Renal cortex interstitium (tissue), 11 donors: Measurements from ENCODE around the gene TSPAN9. TPM values are rescaled to one million over a fixed set of nuclear protein-coding genes. Genes with fewer than 3 reads are reported as not detected.

Experiments used
- DNase-seq, 11 donors: peaks; one replicate each; pipeline ENCODE4 v3.0.0-alpha.2; 2013; ENCODE audit warnings: low read depth in 9 of 11, low spot score in 4 of 11; ENCODE audit errors: extremely low read depth in 1 of 11
- polyA plus RNA-seq, 3 donors: library from polyadenylated mRNA; unstranded; fragments of 120-200 nt; gene quantifications; one replicate each; pipeline ENCODE4 v1.2.1, GENCODE V29; 2013; ENCODE audit not compliant: insufficient read length in 3 of 3

TSPAN9 gene
- polyA plus RNA-seq, 3 donors = 78.2 to 90.6 (median 83.2) TPM

DNA sequence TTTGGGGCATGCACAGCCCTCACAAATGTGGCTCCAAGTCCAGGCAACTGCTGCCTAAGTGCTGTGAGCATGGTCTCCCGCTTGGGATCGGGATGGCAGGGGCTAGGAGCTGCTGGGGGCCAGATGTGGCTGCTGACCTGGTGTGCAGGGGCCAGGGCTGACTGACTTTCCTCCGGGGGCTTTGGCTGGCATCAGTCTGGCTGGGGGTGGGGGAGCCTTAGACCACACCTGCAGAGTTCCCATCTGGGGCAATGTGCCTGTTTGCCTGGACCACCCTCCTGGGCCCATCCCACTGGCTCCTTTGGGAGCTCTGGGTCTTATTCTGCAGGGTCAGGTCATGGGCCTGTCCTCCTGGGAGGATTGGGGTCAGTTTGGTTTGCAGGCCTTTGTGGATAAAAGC, 90.5 kb downstream of the TSPAN9 start:
- no peak for DNase-seq

DNA sequence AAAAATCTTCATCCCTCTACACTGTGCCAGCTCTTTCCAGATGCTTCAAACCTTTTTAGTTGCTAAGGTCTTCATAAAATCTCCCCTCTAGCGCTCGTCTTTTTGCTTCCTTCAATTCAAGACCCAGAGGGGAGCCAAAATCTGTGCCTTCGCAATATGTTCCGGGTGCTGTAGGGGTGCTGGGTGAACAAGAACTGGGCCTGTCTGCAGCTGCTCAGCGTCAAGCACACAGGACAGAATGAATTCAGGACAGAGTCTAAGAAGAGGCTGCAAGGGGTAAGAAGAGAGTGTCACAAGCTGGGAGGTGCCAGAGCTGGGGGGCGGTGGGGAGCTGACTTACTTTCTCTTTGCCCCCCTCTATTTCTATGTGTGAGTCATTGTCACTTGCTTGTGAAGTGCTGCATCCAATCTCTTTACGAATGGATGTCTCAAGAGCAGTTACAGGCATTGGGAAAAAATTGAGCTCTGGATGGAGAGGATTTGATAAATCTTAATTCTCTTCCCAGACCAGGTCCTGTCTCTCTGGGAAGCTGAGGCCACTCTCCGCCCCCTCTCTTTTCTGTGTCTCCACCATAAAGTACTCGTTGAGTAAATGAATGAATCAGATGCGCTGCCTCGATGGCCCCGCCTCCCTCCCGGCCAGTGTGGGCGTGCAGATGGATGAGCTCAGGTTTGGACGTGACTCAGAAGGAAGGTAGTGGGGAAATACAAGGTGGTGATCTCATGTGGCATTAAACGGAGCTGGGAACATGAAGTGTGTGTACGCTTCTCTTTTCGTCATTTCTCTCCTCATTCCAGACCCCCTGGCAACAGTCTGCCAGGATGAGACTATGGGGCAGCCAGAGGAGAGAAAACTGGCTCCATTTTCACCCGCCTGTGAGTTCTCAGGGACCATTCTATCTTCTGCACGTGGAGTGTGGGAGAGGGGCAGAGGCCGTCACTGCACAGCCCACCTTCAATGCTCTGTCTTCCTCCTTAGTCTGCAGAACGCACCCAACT, 91.3 kb downstream of the TSPAN9 start:
- no peak for DNase-seq

DNA sequence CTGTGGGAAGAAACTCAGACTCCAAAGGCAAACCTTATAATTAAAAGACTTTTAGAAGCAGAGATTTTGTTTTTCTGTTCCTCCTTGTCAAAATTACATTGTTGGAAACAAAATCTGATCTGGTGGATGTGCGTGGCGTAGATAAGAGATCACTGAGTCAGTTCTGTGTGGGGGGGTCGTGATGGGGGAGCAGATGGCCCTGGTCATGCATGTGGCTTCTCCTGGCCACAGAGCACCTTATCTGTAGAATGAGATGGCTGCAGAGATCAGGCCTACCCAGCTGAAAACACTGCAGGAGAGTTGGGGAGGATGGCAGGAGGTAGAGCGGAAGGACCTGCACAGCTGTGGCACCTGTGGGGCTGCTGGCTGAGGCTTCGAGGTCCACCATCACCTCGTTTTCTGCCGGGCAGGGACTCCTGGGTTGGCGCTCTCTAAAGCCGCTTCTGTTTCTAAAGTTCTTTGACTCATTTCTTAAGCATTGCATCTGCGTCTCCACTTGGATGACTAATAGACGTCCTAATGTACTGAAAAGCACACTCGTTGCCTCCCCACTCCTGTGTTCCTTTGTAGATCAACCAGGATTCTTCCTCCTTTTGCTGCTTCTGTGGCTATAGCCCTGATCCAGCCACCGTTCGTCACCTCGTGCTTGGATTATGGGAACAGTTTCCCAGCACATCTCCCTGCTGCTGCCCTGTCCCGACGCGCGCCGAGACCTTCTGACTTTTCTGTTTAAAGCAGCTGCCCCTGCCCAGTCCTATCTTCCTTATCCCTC, 93.4 kb downstream of the TSPAN9 start:
- no peak for DNase-seq

DNA sequence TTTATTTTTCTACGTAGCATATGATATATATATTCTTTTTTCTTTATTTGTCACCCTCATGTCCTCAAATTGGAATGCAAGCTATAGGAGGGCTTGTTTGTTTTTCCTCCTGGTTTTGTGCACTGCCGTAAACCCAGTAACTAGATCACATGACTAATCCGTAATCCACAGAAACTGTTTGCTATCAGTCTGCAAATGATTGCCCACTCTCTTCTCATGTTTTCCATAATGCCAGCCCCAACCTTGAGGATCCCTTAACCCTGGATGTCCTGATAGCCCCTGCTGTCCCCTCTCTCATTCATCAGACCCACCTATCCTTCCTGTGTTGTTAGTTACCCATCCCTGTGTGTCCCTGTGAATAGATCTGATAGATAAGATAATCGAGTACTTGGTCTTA, 94.0 kb downstream of the TSPAN9 start:
- DNase-seq = no peak

DNA sequence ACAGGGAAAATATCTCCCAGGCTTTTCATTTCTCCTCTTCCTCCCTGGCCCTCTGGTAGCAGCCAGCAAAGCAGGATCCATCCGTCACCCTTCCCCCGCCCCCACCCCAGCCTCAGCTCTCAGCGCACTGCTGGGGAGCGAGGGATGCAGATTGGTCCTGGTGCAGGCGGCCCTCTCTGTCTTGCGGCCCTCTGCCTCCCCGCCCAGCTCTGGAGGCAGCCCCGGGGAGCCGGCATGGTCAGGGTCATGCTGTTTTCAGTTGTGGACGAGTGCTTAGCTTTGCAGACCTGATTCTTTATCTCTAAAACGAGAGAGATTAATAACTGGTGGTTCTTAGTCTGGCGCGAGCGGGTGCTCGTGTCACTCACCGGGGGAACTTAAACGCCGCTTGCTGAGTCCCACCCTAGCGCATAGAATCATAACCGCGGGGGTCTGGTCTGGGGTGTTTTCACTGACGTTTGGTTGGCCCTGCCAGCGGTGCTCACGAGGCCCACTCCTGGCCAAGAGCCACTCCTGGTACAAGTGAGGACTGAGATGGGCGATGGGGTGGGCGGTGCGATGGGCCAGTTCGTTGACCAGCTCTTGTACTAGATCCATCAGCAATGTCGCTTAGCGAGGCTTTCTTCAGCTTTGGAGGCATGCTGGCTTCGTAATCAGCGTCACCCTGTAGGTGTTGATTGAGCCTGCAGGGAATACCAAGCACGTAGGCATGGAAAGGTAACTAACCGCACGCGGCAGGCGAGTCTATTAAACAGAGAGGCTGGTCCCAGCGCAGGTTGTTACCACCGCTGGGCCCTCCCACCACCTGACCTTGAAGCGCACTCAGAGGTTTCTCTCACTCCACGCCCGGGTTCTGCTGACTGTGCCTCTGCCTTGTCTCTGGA, 95.2 kb downstream of the TSPAN9 start:
- no peak for DNase-seq

DNA sequence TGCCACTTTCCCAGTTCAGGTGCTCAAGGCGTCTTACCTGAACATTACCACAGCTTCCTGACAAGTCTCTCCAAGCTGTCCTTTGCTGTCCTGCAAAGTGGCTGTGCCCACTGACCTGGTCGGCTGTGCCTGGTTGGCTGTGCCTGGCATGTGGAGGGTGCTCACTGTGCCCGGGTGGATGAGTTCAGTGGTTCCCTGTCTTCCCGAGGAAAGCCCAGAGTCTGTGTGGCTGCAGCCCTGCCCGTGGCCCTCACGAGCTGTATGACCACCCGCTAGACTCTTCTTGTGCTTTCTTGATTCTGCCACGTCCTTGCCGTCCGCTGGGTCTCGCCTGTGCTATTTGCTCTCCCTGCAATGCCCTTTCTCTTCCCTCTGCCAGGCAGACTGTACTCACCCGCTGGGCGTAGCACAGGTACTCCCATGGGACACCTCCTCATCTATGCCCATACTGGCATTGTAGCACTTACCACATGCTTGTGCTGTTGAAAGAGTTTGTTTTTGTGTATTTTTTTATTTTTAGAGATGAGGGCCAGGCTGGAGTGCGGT, 95.9 kb downstream of the TSPAN9 start:
- no peak for DNase-seq

DNA sequence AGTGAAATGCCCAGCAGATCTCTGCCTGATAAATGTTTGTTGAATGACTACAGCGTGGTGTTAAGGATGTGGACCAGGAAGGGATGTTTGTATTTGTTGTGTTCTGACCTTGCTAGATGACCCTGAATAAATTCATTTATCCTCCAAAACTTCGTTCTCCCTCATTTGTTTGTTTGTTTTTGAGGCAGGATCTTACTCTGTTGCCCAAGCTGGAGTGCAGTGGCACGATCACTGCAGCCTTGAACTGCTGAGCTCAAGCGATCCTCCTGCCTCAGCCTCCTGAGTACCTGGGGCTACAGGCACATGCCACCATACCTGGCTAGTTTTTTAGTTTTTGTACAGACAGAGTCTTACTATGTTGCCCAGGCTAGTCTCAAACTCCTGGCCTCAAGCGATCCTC, 96.7 kb downstream of the TSPAN9 start:
- no peak for DNase-seq

DNA sequence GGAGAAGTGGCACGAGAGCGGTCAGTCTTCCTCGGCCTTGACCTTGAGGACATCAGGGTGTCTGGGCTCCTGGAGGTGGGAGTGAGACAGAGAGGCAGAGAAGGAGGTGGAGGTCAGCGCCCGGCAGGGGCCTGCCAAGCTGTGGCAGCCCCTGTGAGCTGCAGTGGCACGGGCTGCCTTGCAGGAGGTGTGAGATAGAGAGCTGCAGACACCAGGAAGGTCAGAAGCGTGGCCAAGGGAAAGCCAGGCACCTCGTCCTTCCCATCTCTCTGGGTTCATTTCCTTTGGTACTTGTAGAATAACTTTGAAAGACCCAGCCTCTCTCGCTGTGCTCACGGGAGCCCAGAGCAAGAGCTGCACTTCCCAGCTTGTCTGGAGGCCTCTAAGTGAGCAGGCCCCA, 98.1 kb downstream of the TSPAN9 start:
- DNase-seq = no peak

DNA sequence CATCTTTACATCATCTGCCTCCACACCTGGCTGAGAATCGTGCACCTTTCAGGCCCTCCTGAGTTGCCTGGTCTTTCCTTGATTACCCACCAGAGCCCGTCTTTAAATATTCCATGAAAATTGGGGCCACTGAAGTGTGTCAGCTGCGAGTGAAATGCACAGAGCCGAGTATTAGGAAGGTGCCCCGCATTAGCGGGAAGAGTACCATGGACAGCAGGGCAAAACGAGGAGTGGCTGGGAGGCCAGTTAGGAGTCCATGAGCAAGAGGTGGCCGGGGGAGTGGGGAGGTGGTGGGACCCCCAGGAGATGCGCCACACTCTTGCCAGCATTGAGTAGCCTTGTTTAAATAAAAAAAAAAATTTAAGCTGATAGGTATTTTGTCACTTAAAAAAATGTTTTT, 99.6 kb downstream of the TSPAN9 start:
- no peak for DNase-seq

DNA sequence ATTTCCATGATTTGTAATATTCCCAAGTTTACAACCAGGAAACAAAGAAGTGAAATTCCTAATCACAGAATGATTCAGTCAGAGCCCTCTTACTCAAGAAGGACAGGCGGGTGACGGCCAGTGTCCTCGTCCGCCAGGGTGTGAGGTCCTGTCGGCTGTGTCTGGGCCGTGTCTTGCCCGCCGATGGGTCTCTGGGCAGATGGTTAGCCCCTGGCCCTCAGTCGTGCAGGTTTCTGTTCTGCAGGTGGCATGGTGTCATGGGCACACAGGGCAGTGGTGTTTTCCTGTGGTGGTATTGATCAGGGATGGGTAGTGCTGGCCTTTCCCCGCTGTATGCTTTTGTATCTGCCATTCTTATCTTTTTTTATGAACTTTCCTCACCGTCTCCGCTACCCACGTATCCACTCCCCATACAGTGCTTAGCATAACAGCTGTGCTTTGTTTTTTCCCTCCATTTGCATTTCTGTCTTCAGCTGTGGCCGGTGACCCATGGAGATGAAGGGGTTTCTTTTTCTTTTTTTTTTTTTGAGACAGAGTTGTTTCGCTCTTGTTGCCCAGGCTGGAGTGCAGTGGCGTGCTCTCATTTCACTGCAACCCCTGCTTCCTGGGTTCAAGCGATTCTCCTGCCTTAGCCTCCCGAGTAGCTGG, 100.7 kb downstream of the TSPAN9 start:
- DNase-seq = no peak

DNA sequence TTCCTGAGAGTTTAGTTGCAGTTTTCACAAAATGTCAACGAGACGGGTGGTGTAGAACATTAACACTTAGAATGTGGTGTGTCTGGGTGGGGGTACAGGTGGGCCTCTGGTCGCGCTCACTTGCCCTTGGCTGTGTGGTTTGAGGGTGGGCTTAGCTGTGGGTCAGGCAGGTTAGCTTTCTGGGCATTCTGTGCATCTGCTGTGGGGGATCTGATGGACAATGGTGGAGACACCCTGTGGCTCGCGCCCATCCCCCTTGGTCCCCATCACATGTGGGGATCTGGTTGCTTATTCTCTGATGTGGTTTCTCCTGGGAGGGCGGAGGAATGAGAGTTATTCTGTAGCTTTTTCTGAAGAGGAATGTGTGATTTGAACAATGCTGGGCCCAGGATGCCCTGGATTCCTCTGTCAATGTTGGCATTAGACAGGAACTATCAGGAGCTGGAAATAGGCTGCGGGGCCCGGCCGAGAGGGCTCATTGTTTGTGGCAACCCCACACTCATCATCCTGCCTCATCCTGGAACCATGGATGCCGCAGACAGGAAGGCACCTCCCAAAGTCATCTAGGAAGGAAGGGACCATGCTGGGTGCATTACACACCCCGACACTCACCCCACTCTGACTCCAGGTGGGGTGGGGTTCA, 101.6 kb downstream of the TSPAN9 start:
- DNase-seq = no peak

DNA sequence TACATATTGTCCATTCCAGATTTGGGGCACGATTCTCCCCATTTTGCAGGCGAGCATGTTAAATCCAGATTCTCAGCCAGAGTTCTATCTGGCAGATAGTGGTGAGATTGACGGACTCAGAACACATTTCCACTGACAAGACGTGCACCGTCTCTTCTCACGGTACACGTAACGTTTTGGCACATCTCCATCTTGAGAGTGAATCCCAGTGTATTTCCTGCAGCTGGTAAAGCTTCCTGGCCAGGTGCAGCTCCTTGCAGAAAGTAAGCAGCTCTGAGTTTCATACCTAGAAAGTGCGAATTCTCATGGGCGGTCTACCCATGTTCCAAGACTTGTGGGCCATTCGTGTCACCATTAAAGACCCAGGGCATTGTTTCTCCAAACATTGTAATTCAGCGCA, 102.6 kb downstream of the TSPAN9 start:
- no peak for DNase-seq

DNA sequence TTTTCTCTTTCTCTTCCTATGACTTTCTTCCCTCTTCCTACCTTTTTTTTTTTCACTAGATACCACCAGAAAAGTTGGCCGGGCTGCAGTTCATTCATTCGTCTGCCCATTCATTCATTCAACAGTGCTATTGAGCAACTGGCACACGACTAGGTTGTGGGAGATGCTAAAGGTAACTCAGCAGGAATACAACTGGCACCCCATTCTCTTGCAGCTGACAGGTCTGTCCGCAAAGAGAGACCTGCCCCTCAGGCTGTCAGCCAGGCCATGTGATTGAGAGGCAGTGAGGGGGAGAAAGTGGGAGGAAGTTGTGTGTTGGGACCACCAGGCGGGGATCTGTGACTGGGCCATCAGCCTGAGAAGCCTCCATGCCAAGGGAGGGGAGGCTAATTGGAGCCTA, 105.2 kb downstream of the TSPAN9 start:
- no peak for DNase-seq

DNA sequence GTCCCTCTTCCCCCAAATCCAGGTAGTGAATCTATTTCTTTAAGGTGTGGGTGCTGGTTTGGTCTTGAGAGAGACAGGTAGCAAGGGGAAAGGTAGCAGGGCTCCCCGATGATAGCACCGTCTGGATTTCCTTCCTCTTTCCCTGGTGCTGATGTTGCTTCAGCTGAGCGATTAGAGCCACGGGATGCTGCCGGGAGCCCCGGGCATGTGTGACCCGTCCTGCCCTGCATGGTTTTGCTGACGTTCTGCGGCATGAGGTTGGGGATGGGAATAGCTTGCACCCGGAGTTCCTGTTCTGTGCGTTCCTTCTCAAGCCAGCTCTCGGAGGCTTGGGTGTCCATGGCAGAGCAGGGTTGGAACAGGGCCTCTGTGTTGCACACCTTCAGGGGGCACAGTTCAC, 107.3 kb downstream of the TSPAN9 start:
- DNase-seq = no peak

DNA sequence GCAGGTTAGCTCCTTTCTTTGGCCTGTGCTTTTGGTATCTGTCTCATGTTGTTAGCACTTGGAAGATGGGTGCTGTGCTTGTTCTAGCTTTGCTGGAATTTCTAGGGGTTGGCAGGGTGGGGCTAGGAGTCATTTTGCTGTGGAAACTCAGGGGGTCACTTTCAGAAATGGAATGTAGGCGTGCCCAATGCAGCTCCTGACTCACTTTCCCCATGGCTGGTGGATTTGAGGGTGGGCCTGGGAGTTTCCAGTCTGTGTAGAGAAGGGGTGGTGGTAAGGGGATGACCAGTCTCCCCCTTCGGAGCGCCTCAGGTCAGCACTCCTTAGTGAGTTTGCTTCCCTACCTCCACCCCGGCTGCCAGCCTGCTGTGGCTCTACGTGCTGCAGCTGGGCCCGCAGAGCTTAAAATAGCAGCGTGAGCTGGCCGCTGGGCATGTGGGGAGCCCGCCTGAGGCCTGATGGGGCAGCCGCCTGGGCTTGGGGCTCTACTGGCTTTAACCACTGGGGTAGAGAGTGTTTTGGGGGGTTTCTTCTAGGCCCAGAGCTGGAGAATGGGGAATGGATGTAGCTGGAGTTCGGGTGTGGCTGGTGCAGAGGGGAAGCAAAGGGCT, 108.2 kb downstream of the TSPAN9 start:
- DNase-seq = no peak

DNA sequence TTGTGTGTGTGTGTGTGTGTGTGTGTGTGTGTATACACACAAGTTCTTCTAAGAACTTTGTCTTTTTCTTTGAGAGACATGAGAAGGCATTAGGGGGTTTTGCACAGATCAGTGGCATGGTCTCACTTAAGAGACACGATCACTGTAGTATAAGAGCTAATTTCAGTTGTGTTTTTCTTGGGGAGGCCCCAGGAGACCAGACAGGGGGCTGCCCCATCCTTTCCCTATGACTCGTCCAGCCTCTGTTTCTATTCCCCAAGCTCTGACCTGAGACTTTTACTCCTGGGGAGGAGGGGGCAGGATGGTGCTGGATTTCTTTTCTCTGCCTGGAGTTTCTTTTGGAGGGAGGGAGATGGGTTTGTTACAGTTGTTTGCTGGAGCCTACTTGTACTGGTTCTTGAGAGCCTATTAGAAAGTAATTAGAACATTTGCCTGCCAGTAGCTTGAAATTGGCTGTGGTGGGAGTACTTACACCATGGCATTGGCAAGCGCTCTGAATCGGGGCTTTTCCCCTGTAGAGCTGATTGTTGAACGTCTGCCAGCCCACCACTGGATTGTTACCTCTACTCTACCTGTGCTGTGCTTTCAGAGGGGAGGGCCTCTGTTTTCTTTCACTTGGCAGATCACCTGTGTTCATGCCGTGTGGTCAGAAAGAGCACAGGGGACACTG, 109.5 kb downstream of the TSPAN9 start:
- no peak for DNase-seq
